ENCODE measurements around the gene DNAJC8. TPM values are rescaled to one million over a fixed set of nuclear protein-coding genes. Genes with fewer than 3 reads are reported as not detected.

The DNAJC8 gene
- 60.1 and 63.4 TPM in 2 replicates for total RNA-seq

- Histone ChIP-seq H3K27ac (ENCODE audit: low read depth, low read length) (peak within 1 kb of the TSS; percentile 94), H2AFZ (ENCODE audit: low read length) (peak within 1 kb of the TSS; percentile 99), H3K4me1 (ENCODE audit: insufficient read depth, low read length) (peaks cover 18% of the 10 kb centered on the region), H3K27me3 (ENCODE audit: insufficient read depth, low read length) (no peaks in the 10 kb centered on the region), H3K4me2 (ENCODE audit: insufficient read depth, low read length) (peak within 1 kb of the TSS; percentile 97), H3K4me3 (ENCODE audit: insufficient read depth, low read length) (peak within 1 kb of the TSS; percentile 100), H3K36me3 (ENCODE audit: insufficient read depth, low read length) (peaks cover 24% of the 10 kb centered on the region), H3K79me2 (ENCODE audit: insufficient read depth, low read length) (peaks cover 64% of the 10 kb centered on the region), H3K9me3 (ENCODE audit: low read depth, low read length) (no peaks in the 10 kb centered on the region), H4K20me1 (ENCODE audit: insufficient read depth, low read length) (peaks cover 11% of the 10 kb centered on the region)
- no peak for TF ChIP-seq CTCF (IDR thresholded peaks at IDR 0.05; ENCODE audit: extremely low read depth, low read depth, low read length)
- DNase-seq (ENCODE audit: insufficient read length, low spot score, missing footprints) = peak; percentile 95
These were observed at the start of gene DNAJC8 for GRCh38 chr1:28232558-28233263. Gene DNAJC8, minus strand, starts transcription at chr1:28233029. Its CDS starts 31 bp downstream, at chr1:28232998.

GRCh38 chr1:28281608-28282425, 49.0 kb upstream of the DNAJC8 start:
- TF ChIP-seq CTCF (IDR thresholded peaks at IDR 0.05; ENCODE audit: extremely low read depth, low read depth, low read length) = no peak
- Histone ChIP-seq H3K4me2 (ENCODE audit: insufficient read depth, low read length) (no peak overlapping the region), H3K27ac (ENCODE audit: low read depth, low read length) (no peak overlapping the region), H3K9me3 (ENCODE audit: low read depth, low read length) (no peaks in the 10 kb centered on the region), H3K27me3 (ENCODE audit: insufficient read depth, low read length) (no peaks in the 10 kb centered on the region), H3K36me3 (ENCODE audit: insufficient read depth, low read length) (peaks cover 50% of the 10 kb centered on the region), H2AFZ (ENCODE audit: low read length) (no peak overlapping the region), H3K4me3 (ENCODE audit: insufficient read depth, low read length) (no peak overlapping the region), H4K20me1 (ENCODE audit: insufficient read depth, low read length) (peaks cover 8% of the 10 kb centered on the region), H3K4me1 (ENCODE audit: insufficient read depth, low read length) (no peaks in the 10 kb centered on the region), H3K79me2 (ENCODE audit: insufficient read depth, low read length) (peaks cover 3% of the 10 kb centered on the region)
- no peak for DNase-seq (ENCODE audit: insufficient read length, low spot score, missing footprints)

- Histone ChIP-seq H3K27me3 (ENCODE audit: insufficient read depth, low read length) (no peaks in the 10 kb centered on the region), H3K27ac (ENCODE audit: low read depth, low read length) (no peak overlapping the region), H3K79me2 (ENCODE audit: insufficient read depth, low read length) (peaks cover 3% of the 10 kb centered on the region), H3K9me3 (ENCODE audit: low read depth, low read length) (no peaks in the 10 kb centered on the region), H4K20me1 (ENCODE audit: insufficient read depth, low read length) (peaks cover 8% of the 10 kb centered on the region), H3K4me1 (ENCODE audit: insufficient read depth, low read length) (no peaks in the 10 kb centered on the region), H3K4me3 (ENCODE audit: insufficient read depth, low read length) (no peak overlapping the region), H2AFZ (ENCODE audit: low read length) (no peak overlapping the region), H3K36me3 (ENCODE audit: insufficient read depth, low read length) (peaks cover 50% of the 10 kb centered on the region), H3K4me2 (ENCODE audit: insufficient read depth, low read length) (no peak overlapping the region)
- no peak for DNase-seq (ENCODE audit: insufficient read length, low spot score, missing footprints)
- TF ChIP-seq CTCF (IDR thresholded peaks at IDR 0.05; ENCODE audit: extremely low read depth, low read depth, low read length) = no peak
These were observed 48.1 kb upstream of the DNAJC8 start for GRCh38 chr1:28280977-28281381.

GRCh38 chr1:28280501-28280900, 47.7 kb upstream of the DNAJC8 start:
- no peak for DNase-seq (ENCODE audit: insufficient read length, low spot score, missing footprints)
- Histone ChIP-seq H3K36me3 (ENCODE audit: insufficient read depth, low read length) (peaks cover 50% of the 10 kb centered on the region), H3K27ac (ENCODE audit: low read depth, low read length) (no peak overlapping the region), H3K27me3 (ENCODE audit: insufficient read depth, low read length) (no peaks in the 10 kb centered on the region), H2AFZ (ENCODE audit: low read length) (no peak overlapping the region), H3K4me1 (ENCODE audit: insufficient read depth, low read length) (no peaks in the 10 kb centered on the region), H3K9me3 (ENCODE audit: low read depth, low read length) (no peaks in the 10 kb centered on the region), H3K79me2 (ENCODE audit: insufficient read depth, low read length) (peaks cover 3% of the 10 kb centered on the region), H3K4me3 (ENCODE audit: insufficient read depth, low read length) (no peak overlapping the region), H3K4me2 (ENCODE audit: insufficient read depth, low read length) (no peak overlapping the region), H4K20me1 (ENCODE audit: insufficient read depth, low read length) (peaks cover 8% of the 10 kb centered on the region)
- TF ChIP-seq CTCF (IDR thresholded peaks at IDR 0.05; ENCODE audit: extremely low read depth, low read depth, low read length) = no peak
